Prostate gland (tissue), 2 donors: Measurements from ENCODE around the gene ACADL.

Source experiments
- POLR2A ChIP-seq: fragments of 450-650 bp; IDR thresholded peaks from one replicate; pipeline ENCODE4 v1.6.1; 2016; ENCODE audit warnings: antibody characterized with exemption, mild to moderate bottlenecking
- POLR2AphosphoS5 ChIP-seq: sonication (generic); formaldehyde crosslinking; IDR thresholded peaks from one replicate; pipeline ENCODE4 v1.6.1; 2017; ENCODE audit warnings: antibody characterized with exemption
- TF ChIP-seq, protein P1 (sequence below), 4 experiments: fragments of 200-600 bp in 2 of 4; fragments of 450-650 bp in 2 of 4; sonication (generic) in 2 of 4; IDR thresholded peaks; 1 replicate in 3 of 4; 2 replicates in 1 of 4; pipeline ENCODE4 v1.5.1; 2016 to 2019; ENCODE audit warnings: antibody characterized with exemption in 4 of 4, mild to moderate bottlenecking in 2 of 4, moderate library complexity in 2 of 4

DNA sequence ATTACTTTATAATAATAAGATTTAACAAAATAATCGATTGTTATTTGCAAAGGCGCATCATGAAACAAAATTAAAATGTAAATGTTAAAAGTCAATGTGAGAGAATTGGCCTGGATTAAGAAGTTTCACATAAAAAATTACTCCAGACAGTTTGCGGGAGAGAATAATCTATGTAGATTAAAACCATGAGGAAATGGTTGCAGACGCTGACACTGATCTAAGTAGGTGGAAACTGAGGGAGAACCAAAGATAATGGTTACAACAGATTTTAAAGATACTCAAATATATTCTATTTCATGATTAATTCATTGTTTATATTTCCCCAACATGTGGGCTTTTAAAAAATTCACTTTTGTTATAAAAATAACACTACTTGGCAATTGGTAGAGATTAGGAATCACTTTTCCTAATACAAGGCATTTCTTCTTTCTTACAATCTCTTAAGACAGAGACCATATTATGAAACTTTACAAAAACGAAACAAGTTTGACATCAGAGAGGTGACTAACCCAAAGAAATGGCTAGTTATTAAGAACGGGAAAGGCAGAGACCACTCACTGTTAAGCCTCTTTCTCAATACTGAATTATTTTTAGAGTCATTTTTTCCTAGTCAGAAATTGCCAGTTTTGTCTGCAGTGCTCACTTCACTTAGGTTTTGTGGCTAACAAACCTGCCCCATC lies 55.6 kb downstream of the ACADL start:
- TF ChIP-seq POLR2A: no peak
- no peak for TF ChIP-seq POLR2AphosphoS5
- TF ChIP-seq, protein P1, sequence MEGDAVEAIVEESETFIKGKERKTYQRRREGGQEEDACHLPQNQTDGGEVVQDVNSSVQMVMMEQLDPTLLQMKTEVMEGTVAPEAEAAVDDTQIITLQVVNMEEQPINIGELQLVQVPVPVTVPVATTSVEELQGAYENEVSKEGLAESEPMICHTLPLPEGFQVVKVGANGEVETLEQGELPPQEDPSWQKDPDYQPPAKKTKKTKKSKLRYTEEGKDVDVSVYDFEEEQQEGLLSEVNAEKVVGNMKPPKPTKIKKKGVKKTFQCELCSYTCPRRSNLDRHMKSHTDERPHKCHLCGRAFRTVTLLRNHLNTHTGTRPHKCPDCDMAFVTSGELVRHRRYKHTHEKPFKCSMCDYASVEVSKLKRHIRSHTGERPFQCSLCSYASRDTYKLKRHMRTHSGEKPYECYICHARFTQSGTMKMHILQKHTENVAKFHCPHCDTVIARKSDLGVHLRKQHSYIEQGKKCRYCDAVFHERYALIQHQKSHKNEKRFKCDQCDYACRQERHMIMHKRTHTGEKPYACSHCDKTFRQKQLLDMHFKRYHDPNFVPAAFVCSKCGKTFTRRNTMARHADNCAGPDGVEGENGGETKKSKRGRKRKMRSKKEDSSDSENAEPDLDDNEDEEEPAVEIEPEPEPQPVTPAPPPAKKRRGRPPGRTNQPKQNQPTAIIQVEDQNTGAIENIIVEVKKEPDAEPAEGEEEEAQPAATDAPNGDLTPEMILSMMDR (IDR thresholded peaks at IDR 0.05): no peak
